ENCODE data around the gene NCKAP5.

NCKAP5 gene

DNA sequence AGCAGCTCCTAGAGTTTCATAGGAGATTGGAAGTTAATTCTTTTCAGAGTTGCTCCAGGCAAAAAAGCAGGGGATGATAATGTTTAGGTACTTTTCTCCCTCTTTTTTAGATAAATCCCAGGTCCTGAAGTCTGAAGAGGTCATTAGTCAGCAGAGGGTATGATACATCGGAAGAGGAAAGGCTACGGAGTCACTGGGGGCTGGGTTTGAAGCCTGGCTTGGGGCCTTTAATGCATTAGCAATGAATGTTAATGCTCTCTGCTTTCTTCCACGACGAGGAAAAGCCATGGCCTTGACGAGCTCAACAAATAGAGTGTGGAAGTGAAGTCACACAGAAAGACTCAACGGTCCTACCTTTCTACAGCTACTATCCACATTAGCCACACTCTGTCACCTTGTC, 235.1 kb downstream of the NCKAP5 start:
- Mint-ChIP-seq H3K27me3 (no peaks in the 10 kb centered on the region), H3K4me3 (no peak overlapping the region), H3K27ac (ENCODE audit: low read depth) (no peak overlapping the region), H3K9me3 (peaks cover 12% of the 10 kb centered on the region), H3K36me3 (ENCODE audit: insufficient read depth) (peaks cover 1% of the 10 kb centered on the region), H3K4me1 (no peaks in the 10 kb centered on the region)
- no peak for ATAC-seq (replicated peaks; ENCODE audit: extremely low read depth, poor library complexity, severe bottlenecking)
- DNase-seq (ENCODE audit: low spot score in 2 of 2): no peak

DNA sequence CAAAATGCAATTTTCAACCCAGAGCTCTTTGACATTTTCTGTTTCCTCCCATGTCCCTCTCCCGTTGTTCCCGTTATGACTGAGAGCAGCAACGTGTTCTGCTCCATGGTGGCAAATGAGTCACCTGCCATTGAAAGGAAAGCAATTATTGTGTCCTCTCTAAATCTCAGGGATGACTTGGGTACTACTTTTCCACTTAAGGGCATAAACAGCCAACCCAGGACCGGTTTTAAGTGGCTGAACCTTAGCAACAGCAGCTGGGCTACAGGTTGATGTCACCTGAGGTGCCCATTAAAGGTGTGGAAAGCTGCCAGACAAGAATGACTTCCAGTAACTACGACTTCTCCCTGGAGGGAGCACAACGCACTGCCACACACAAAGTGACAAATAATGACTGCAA, 236.8 kb downstream of the NCKAP5 start:
- ATAC-seq (replicated peaks; ENCODE audit: extremely low read depth, poor library complexity, severe bottlenecking): no peak

DNA sequence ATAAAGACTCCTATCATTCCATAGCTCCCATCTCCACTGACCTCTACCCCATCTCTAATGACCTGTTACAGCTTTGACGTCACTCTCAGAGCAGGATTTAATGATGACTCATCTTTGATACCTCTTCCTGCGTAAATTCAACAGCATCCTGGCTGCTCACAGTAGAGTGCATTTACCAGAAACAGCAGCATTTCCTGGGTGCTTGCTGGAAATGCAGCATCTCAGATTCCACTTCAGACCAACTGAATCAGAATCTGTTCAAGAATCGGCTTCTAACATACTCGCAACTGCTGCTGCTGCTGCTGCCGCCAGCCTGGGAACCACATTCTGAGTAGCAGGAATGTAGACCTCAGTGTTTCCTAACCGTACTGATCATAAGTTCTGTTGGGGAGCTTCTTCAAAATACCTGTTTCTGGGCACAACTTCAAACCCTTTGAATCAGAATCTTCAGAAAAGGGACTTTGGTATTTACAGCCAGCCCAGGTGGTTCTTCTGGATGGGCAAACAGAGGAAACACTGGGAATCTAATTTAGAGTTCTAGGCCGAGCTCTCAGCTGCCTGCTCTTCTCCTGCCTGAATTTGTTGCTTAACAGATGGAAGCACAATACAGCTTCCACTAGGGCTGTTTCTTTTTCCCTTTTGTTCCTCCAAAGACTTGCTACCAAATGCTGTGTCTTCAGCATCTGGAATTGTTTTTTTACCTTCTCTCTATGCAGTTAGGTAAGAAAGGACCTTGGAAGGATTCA, 241.4 kb downstream of the NCKAP5 start:
- peaks cover 5% of the 10 kb centered on the region for H3K9me3 Mint-ChIP-seq
- no peak overlapping the region for H3K27ac Mint-ChIP-seq (ENCODE audit: low read depth)
- H3K4me1 Mint-ChIP-seq: no peaks in the 10 kb centered on the region
- no peaks in the 10 kb centered on the region for H3K27me3 Mint-ChIP-seq
- DNase-seq (ENCODE audit: low spot score in 2 of 2): no peak
- H3K36me3 Mint-ChIP-seq (ENCODE audit: insufficient read depth): peaks cover 3% of the 10 kb centered on the region
- ATAC-seq (replicated peaks; ENCODE audit: extremely low read depth, poor library complexity, severe bottlenecking): no peak
- H3K4me3 Mint-ChIP-seq: no peak overlapping the region

More for the DNA sequence above, 236.8 kb downstream of the NCKAP5 start:
- no peak for DNase-seq (ENCODE audit: low spot score in 2 of 2)
- Mint-ChIP-seq H3K4me3 (no peak overlapping the region), H3K4me1 (no peaks in the 10 kb centered on the region), H3K36me3 (ENCODE audit: insufficient read depth) (peaks cover 1% of the 10 kb centered on the region), H3K27me3 (no peaks in the 10 kb centered on the region), H3K9me3 (peaks cover 15% of the 10 kb centered on the region), H3K27ac (ENCODE audit: low read depth) (no peak overlapping the region)

DNA sequence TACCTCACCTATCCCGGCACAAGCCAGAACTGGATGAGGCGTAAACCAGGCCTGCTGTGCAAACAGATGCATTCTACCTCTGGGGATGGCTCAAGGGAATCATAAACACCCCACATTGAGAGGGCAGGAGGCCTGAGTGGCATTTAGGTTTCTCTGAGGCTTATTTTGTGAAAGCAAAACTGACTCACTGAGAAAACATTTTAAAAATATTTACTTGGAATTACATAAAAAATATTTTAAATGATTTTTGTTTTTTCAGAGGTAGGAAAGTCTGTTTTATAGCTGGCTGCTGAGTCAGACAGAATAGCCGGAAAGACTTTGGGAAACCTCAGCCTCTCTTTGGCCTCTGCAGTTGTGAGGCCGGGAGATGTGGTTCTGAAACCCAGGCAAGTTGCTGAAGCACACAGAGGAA, 244.1 kb downstream of the NCKAP5 start:
- ATAC-seq (replicated peaks; ENCODE audit: extremely low read depth, poor library complexity, severe bottlenecking): no peak
- H3K9me3 Mint-ChIP-seq: peaks cover 11% of the 10 kb centered on the region
- H3K36me3 Mint-ChIP-seq (ENCODE audit: insufficient read depth): peaks cover 3% of the 10 kb centered on the region
- H3K27ac Mint-ChIP-seq (ENCODE audit: low read depth): no peak overlapping the region
- H3K27me3 Mint-ChIP-seq: no peaks in the 10 kb centered on the region
- no peaks in the 10 kb centered on the region for H3K4me1 Mint-ChIP-seq
- no peak overlapping the region for H3K4me3 Mint-ChIP-seq
- no peak for DNase-seq (ENCODE audit: low spot score in 2 of 2)

DNA sequence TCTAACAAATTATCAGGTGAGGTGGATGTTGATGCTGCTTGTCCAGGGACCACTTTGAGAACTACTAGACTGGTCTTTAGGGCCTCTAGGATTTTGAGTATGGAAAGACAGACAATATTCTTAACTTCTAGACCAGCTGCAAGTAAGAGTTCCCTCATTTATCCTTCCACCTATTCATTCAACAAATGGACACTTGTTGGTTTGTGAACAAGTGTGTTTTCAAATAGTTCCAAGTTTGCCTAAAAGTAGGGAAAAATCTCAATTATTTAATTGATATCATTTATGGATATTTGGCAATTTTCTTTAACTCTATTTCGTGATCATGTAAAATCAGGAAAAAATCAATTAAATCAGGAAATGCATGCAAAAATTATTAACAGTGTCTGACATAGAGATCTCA, 245.4 kb downstream of the NCKAP5 start:
- DNase-seq (ENCODE audit: low spot score in 2 of 2): no peak
- no peaks in the 10 kb centered on the region for H3K4me1 Mint-ChIP-seq
- no peaks in the 10 kb centered on the region for H3K27me3 Mint-ChIP-seq
- peaks cover 6% of the 10 kb centered on the region for H3K9me3 Mint-ChIP-seq
- ATAC-seq (replicated peaks; ENCODE audit: extremely low read depth, poor library complexity, severe bottlenecking): no peak
- no peak overlapping the region for H3K4me3 Mint-ChIP-seq
- H3K27ac Mint-ChIP-seq (ENCODE audit: low read depth): no peak overlapping the region
- peaks cover 2% of the 10 kb centered on the region for H3K36me3 Mint-ChIP-seq (ENCODE audit: insufficient read depth)

DNA sequence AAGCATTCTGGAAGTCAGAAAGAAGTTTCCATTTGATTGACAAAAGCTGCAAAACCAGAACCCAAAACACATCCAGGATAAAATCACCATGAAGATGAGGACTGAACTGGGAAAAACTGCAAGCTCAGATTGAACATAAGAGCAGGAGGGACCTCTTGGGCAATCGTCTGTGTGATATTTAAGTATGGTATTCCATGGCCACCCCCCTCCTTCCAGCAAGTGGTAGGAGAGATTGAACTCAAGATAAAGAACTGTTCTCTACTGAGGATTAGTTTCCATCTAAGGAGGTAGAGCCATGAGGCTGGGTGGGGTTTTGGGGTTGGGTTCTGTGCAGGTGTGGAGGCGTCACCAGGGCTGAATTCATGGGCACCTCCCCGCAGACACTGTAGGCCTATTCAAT, 251.1 kb downstream of the NCKAP5 start:
- no peaks in the 10 kb centered on the region for H3K36me3 Mint-ChIP-seq (ENCODE audit: insufficient read depth)
- H3K4me3 Mint-ChIP-seq: no peak overlapping the region
- H3K4me1 Mint-ChIP-seq: no peaks in the 10 kb centered on the region
- DNase-seq (ENCODE audit: low spot score in 2 of 2) (no peak), ATAC-seq (replicated peaks; ENCODE audit: extremely low read depth, poor library complexity, severe bottlenecking) (no peak)
- peaks cover 6% of the 10 kb centered on the region for H3K9me3 Mint-ChIP-seq
- no peaks in the 10 kb centered on the region for H3K27me3 Mint-ChIP-seq
- H3K27ac Mint-ChIP-seq (ENCODE audit: low read depth): no peak overlapping the region

DNA sequence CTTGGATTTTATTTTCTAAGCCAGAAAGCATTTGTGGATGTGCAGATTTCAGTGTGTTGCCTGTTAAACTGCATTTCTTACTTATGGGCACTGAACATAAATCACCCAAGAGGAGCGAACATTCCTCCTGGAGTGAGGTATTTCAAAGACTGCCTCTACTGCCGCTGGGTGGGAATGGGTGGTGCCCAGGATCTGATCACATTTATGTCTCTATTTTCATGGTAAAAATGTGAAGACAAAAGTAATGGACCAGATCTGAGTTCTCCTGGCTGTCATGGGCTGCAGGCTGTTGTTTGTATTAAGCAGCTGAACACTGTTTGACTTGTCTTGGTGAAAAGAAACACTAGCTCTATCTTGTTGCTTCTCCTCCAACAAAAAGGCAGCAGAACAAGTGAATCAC, 251.7 kb downstream of the NCKAP5 start:
- Mint-ChIP-seq H3K36me3 (ENCODE audit: insufficient read depth) (no peaks in the 10 kb centered on the region), H3K4me1 (no peaks in the 10 kb centered on the region), H3K27ac (ENCODE audit: low read depth) (no peak overlapping the region), H3K4me3 (no peak overlapping the region), H3K27me3 (no peaks in the 10 kb centered on the region), H3K9me3 (peaks cover 6% of the 10 kb centered on the region)
- ATAC-seq (replicated peaks; ENCODE audit: extremely low read depth, poor library complexity, severe bottlenecking) (no peak), DNase-seq (ENCODE audit: low spot score in 2 of 2) (no peak)

DNA sequence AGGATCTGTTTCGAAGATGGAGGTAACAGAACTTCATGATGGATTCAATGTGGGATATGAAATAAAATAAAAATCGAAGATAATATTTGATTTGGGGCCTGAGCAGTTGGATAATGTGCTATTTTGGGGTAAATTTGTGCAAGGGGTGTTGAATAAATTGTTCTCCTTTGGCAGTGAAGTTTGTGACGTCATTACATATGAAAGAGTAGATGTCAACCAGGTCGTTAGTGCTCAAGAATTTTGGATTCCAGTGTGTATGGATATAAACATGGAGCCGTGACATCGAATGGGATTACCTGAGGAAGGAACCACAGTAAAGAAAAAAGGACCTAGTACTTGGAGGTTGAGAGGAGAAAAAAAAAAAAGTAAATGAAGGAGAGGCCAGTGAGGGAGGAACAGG, 253.0 kb downstream of the NCKAP5 start:
- no peaks in the 10 kb centered on the region for H3K4me1 Mint-ChIP-seq
- H3K4me3 Mint-ChIP-seq: no peak overlapping the region
- H3K27ac Mint-ChIP-seq (ENCODE audit: low read depth): no peak overlapping the region
- peaks cover 4% of the 10 kb centered on the region for H3K9me3 Mint-ChIP-seq
- H3K36me3 Mint-ChIP-seq (ENCODE audit: insufficient read depth): no peaks in the 10 kb centered on the region
- ATAC-seq (replicated peaks; ENCODE audit: extremely low read depth, poor library complexity, severe bottlenecking): no peak
- no peak for DNase-seq (ENCODE audit: low spot score in 2 of 2)
- no peaks in the 10 kb centered on the region for H3K27me3 Mint-ChIP-seq

DNA sequence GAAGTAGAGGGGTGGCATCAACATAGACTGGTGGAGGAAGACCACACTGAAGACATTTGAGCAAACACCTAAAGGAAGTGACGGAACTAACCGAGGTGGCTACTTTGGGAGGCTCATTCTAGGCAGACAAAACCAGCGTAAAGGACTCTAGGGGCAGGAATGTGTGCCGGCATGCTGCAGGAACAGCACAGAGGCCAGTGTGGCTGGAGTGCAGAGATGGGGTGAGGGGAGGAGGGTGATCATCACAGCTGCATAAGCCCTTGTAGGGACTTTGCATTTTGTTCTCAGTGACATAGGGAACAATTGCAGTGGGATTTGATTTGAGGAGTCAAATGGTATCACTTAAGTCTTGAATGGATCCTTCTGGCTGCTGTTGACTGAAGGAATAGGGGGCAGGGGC, 253.5 kb downstream of the NCKAP5 start:
- Mint-ChIP-seq H3K36me3 (ENCODE audit: insufficient read depth) (no peaks in the 10 kb centered on the region), H3K27me3 (no peaks in the 10 kb centered on the region), H3K4me3 (no peak overlapping the region), H3K4me1 (no peaks in the 10 kb centered on the region), H3K27ac (ENCODE audit: low read depth) (no peak overlapping the region), H3K9me3 (no peaks in the 10 kb centered on the region)
- DNase-seq (ENCODE audit: low spot score in 2 of 2) (no peak), ATAC-seq (replicated peaks; ENCODE audit: extremely low read depth, poor library complexity, severe bottlenecking) (no peak)

DNA sequence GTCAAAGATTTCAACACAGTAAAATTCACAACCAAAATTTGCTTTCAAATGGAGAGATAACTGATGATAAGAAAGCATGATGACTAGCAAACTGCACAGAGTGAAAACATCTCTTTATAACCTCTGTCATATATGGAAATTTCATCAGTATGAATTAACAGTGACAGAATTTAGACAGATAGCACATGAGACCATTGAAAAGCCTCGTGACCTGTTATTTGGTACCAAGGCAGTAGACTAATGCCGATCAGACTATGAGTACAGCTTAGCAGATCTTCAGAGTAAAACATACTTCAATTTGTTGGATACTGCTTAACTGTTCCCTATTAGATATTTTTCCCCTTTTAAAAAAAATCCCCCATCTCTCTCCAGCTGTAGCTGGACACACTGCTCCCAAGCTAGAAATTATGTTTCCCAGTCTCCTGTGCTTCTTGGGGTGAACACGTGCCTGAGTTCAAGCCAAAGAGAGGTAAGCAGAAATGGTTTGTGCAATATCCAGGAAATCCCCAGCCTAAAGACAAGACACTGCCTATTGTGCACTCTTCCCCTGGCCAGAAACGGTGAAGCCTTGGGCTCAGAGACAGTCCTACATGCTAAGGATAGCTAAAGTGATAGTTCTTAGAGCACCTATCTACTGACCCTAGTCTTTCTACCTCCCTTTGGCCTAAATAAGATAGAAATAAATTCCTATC, 256.1 kb downstream of the NCKAP5 start:
- H3K27ac Mint-ChIP-seq (ENCODE audit: low read depth): no peak overlapping the region

DNA sequence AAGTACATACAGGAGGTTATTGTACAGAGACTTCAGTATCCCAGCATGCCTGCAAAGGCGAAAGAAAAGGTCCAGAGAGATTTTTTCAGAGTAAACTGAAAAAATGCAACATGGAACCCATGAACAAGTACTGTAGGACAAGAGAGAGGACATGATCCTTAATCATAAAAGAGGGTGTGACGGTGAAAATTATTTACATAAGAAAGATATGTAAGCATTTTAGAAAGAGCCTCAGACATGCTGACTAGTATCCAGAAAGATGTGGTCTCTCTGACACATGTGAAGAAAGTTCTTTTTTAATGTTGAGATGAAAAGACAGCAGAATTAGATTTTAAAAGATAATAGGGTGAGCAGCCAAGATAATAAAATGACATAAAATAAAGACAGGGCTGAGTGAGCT, 262.0 kb downstream of the NCKAP5 start:
- no peak for DNase-seq (ENCODE audit: low spot score in 2 of 2)
- ATAC-seq (replicated peaks; ENCODE audit: extremely low read depth, poor library complexity, severe bottlenecking): no peak
- no peaks in the 10 kb centered on the region for H3K4me1 Mint-ChIP-seq
- peaks cover 19% of the 10 kb centered on the region for H3K9me3 Mint-ChIP-seq
- no peak overlapping the region for H3K27ac Mint-ChIP-seq (ENCODE audit: low read depth)
- H3K36me3 Mint-ChIP-seq (ENCODE audit: insufficient read depth): no peaks in the 10 kb centered on the region
- H3K27me3 Mint-ChIP-seq: no peaks in the 10 kb centered on the region
- no peak overlapping the region for H3K4me3 Mint-ChIP-seq

More for the DNA sequence above, 256.1 kb downstream of the NCKAP5 start:
- no peak for DNase-seq (ENCODE audit: low spot score in 2 of 2)
- H3K27me3 Mint-ChIP-seq: no peaks in the 10 kb centered on the region
- H3K9me3 Mint-ChIP-seq: peaks cover 5% of the 10 kb centered on the region
- no peak overlapping the region for H3K4me3 Mint-ChIP-seq
- no peak for ATAC-seq (replicated peaks; ENCODE audit: extremely low read depth, poor library complexity, severe bottlenecking)
- H3K4me1 Mint-ChIP-seq: no peaks in the 10 kb centered on the region
- H3K36me3 Mint-ChIP-seq (ENCODE audit: insufficient read depth): no peaks in the 10 kb centered on the region

DNA sequence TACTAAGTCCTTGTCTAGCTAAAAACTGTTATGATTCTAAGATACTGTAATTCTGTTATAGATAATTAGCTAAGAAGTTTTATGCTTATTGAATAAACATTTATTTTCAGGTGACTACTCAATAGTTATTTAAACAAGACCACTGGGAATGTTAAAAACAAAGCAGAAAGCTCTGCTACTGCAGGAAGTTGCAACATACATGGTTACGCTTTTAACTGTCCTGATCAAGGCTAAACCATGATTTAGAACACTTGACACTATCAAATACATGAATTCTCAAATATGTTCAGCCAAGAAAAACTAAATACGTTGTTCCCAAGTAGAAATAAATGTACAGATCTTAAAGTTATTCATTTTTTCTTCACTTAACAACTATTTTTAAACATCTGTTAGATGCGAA, 263.9 kb downstream of the NCKAP5 start:
- Mint-ChIP-seq H3K27ac (ENCODE audit: low read depth) (no peak overlapping the region), H3K36me3 (ENCODE audit: insufficient read depth) (no peaks in the 10 kb centered on the region)

DNA sequence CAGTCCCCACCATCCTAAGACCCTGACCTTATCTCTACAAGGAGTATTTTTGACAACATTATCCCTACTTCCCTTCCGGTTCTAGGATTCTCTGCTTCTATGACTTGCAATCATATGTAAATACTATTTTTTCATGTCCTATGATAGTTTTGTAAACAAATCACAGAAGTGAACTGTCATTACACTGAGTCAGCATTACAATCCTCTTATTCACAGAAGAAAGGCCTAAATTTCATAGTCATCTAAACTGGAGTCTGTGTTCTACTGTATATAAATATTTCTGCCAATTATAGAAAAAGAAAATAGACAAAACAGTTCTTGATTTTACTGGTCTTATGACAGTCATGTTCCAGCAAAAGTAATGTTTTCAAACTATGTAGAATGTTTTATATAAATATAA, 265.1 kb downstream of the NCKAP5 start:
- no peaks in the 10 kb centered on the region for H3K4me1 Mint-ChIP-seq
- ATAC-seq (replicated peaks; ENCODE audit: extremely low read depth, poor library complexity, severe bottlenecking) (no peak), DNase-seq (ENCODE audit: low spot score in 2 of 2) (no peak)
- no peaks in the 10 kb centered on the region for H3K36me3 Mint-ChIP-seq (ENCODE audit: insufficient read depth)
- no peak overlapping the region for H3K27ac Mint-ChIP-seq (ENCODE audit: low read depth)
- H3K9me3 Mint-ChIP-seq: peaks cover 19% of the 10 kb centered on the region
- no peak overlapping the region for H3K4me3 Mint-ChIP-seq
- H3K27me3 Mint-ChIP-seq: no peaks in the 10 kb centered on the region

More for the DNA sequence above, 263.9 kb downstream of the NCKAP5 start:
- Mint-ChIP-seq H3K4me1 (no peaks in the 10 kb centered on the region), H3K4me3 (no peak overlapping the region), H3K9me3 (peaks cover 19% of the 10 kb centered on the region), H3K27me3 (no peaks in the 10 kb centered on the region)
- DNase-seq (ENCODE audit: low spot score in 2 of 2) (no peak), ATAC-seq (replicated peaks; ENCODE audit: extremely low read depth, poor library complexity, severe bottlenecking) (no peak)
